GM10266 (cell line): ENCODE results near the gene SIKE1.

Experiments
- DNase-seq: peaks from one replicate; pipeline ENCODE4 v3.0.0; 2012; ENCODE audit errors: extremely low spot score
- TF ChIP-seq, protein P1 (sequence below): IDR thresholded peaks from 2 replicates; pipeline ENCODE4 v1.5.1; 2012; ENCODE audit warnings: mild to moderate bottlenecking, low read depth; ENCODE audit not compliant: control insufficient read depth, insufficient read depth; ENCODE audit errors: missing control alignments

Gene SIKE1

DNA sequence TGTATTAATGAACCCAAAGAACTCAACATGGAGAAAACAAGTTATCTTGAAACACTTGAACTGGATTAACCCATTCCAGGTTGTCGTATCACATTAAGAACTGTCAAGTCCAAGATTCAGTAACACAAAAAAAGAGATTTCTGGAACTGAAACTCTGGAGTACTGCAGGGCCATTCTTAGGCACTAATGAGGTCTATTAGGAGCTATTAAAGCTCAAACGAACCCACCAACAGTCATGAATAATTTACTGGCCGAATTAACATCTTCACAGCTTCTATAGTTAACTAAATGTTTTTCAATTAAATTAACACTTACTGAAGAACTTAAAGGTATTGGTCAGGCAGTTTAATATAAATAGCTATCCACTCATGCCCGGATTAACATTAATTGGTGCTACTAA, 27.3 kb downstream of the SIKE1 start:
- TF ChIP-seq, protein P1, sequence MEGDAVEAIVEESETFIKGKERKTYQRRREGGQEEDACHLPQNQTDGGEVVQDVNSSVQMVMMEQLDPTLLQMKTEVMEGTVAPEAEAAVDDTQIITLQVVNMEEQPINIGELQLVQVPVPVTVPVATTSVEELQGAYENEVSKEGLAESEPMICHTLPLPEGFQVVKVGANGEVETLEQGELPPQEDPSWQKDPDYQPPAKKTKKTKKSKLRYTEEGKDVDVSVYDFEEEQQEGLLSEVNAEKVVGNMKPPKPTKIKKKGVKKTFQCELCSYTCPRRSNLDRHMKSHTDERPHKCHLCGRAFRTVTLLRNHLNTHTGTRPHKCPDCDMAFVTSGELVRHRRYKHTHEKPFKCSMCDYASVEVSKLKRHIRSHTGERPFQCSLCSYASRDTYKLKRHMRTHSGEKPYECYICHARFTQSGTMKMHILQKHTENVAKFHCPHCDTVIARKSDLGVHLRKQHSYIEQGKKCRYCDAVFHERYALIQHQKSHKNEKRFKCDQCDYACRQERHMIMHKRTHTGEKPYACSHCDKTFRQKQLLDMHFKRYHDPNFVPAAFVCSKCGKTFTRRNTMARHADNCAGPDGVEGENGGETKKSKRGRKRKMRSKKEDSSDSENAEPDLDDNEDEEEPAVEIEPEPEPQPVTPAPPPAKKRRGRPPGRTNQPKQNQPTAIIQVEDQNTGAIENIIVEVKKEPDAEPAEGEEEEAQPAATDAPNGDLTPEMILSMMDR = no peak
- DNase-seq = no peak

DNA sequence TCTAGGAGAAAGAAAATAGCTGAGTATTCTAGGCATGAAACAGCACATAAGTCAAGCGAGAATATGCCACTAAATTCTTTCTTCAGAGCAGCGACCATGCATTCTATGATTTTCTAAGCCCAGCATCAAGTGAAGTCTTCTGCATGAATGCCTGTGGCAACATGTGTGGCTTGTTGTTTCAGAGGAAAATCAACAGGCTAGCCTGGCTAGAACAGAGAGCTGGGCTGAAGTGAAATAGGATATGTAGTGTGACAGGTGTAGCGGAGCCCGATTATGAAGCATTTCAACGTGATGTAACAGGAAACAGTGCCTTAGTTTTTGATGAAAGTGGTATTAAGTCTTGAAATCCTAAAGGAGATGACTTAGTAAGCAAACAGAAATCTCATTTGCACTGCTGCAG, 29.7 kb downstream of the SIKE1 start:
- TF ChIP-seq, protein P1 = no peak
- no peak for DNase-seq

DNA sequence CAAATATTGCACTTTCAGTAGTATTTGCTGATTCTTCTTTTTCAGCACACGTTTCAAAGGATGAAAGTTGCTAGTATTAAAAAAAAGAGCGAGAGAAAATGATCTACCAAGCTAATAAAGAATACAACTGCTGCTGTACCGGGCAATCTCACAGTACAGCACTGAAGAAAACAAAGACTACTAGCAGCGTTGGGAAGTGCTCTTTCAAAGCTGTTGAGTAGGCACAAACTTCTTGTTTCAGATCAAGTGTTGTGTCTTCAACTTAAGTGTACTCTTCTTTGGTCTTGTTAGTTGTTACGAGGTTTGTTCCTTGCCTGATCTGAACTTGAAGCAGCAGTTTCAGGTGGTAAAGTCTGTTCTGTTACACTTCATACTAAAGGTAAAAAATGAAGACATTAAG, 30.6 kb downstream of the SIKE1 start:
- TF ChIP-seq, protein P1 = no peak
- no peak for DNase-seq

DNA sequence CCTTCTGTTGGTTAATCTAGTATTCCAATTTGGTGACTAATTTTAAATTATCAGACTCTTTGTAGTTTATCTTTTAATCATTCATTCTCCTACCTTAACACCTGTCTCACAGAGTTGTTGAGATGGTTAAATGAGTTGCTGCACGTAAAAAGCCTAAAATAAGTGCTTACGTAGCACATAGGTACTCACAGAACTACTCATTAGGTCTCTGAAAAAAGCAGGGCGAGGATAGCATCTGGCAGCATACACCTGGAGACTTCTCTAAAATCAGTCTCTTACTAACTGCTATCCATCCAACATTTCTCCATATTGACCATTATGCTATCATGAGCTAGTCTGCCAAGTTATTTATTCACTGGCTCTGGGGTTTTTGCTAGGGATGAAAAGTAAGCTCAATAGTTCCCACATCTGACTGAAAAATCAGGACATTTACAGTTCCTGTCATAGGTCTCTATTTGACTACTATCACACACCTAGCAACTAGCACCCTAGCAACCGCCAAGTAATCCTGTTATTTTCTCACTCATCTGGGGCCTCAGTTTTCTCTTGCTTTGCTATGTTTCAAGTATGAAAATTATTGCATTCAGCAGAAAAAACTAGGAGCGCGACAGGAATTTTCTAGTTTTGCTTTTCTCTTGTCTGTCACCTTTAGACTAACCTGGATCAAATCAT, 33.9 kb downstream of the SIKE1 start:
- DNase-seq = no peak
- TF ChIP-seq, protein P1 = no peak

DNA sequence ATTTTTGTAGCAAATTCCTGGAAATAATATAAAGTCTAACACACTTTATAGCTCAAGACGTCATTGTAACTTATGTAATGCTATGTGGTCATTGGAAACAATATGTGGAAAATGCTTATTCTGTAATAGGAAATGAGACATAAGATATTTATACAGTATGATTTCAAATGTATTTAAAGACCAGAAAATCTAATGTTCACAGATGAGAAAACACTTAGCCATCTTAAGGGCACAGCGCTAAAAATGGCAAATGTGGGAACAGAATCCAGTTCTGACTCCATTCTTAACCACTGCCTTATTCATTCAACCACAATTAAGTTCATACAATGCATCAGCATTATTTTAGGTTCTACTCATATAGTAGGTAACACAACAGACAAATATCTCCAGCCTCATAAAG, 35.2 kb downstream of the SIKE1 start:
- TF ChIP-seq, protein P1 = no peak
- DNase-seq = no peak

DNA sequence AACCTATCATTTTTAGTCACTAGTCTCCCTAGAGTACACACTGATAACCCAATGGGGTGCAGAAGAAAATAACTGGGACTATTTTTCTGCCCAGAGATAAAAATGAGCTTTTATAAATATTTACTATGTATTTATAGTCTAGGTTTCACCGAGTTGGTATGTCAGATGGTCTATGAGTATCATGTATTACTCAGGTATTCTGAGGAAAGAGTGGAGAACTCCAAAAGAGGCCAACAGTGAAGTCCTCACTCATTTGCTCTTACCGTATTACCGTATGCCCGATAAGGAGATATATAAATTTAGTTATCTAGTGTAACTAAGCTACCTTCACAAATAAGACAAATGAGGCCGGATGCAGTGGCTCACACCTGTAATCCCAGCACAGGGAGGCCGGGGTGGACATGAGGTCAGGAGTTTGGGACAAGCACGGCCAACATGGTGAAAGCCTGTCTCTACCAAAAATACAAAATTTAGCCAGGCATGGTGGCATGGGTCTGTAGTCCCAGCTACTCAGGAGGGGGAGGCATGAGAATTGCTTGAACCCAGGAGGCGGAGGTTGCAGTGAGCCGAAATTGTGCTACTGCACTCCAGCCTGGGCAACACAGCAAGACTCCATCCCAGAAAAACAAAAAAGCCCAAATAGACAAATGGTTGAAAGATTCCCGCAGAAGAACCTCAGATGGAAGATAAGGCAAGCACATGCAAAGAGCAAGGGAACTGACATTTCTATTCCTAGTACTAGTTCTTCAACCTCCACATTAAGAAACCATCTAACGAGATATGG, 38.3 kb downstream of the SIKE1 start:
- no peak for DNase-seq
- TF ChIP-seq, protein P1 = no peak

DNA sequence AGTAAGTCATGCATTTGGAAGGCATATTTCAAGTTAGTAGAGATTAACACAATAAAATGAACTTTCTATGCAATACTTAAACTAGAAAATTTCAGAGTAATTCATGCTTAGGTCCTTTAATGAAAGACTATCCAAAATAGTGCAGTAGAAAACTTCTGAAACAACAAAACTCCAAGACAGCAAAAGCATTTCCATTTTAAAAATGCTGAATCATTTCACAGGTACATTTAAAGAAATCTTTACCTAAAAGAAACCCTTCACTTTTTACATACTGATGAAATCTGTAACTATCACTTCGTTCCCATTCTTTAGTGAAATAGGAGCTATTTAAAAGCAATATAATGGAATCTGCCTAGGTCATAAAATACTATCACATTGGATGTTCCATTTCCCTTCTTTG, 40.2 kb downstream of the SIKE1 start:
- no peak for DNase-seq
- TF ChIP-seq, protein P1 = no peak
